Stromal cell of bone marrow (primary cell): ENCODE data around the gene EGFR.

Source experiments
- DNase-seq: peaks from one replicate; pipeline ENCODE4 v3.0.0-alpha.2; 2012; ENCODE audit warnings: low read depth

Gene EGFR

DNA sequence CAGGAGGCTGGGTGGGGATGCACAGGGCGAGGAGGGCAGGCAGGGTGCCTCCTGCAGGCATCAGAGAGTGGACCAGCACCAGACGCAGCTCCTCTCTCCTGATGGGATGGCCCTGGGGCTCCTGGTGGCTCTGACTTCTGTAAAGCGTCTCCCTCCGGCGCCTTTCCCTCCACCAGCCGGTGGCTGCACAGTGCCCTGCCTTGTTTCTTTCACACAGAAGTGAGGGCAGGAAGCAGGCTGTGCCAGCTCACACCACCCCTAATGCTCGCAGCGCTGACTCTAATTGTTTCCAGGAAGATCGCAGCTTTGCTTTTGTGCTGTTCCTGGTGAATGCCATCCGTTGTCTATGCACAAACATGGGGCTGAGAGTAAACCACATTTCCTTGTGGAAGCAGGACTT, 194.0 kb downstream of the EGFR start:
- DNase-seq, result no peak

DNA sequence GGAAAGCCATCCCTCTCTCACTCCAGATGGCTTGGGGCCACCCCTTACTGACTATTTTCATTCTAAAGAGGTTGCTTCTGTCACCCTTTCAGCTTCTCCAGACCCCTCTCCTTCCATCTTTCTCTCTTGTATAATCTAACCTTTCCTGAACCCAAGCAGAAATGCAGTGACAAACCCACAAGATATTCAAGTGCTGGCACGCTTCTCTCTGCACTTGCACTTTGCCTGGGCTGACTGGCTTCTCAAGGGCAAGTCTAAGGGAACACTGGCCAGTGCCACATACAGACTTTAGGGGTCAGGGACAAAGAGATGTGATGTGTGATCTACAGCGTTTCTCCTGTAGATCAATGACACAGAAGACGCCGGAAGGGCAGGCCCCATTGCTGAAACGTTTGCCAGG, 195.9 kb downstream of the EGFR start:
- DNase-seq, result no peak

DNA sequence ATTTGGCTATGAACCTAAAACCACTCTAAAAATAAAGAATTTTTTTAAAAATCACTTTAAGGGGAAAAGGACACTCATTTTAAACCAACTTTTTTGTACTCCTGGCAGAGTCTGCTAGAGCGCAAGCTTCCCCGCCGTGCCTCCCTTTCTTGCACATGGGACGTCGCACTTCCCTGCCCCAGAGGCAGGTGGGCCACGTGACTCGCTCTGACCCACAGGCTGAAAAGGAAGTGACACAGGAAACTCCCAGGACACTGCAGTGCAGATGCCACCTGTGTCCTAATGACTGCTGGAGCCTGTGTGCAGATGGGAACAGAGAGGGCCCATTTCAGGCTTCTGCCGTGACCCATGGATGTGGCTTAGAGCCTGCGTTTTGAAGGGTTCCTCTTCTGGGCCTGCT, 204.2 kb downstream of the EGFR start:
- no peak for DNase-seq

DNA sequence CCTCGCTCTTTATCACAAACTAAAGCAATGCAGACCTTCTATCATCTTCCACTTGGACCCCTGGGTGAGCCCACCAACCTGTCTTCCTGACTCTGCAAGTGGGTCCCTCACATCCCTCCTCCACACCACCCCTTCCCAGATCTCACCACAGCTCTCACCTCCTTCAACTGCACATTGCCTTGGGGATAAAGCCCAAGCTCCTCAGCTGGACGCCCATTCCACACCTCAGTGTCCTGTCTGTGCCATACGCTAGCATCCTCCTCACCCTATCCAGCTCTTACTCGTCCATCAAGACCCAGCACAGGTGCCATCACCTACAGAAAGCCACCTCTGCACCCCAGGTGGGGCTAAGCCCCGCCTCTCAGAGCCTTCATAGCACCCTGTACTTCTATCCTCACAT, 205.3 kb downstream of the EGFR start:
- no peak for DNase-seq

DNA sequence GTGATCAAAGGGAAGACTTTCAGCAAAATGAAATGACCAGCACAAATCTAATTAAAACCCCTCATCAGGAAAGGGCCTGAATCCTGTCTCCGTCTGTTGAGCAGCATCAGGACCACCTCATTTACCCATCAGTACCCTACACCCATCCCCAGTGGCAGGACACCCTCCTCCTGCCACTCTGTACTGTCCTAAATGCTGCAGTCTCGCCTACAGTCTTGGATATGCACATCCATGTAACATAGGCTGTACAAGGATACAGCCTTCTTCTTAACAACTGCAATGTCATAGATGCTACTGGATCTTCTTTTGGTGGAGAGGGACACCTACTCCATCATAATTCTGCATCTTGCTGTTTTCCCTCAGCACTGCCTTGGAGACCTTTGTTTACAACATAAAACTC, 206.0 kb downstream of the EGFR start:
- DNase-seq, result no peak

DNA sequence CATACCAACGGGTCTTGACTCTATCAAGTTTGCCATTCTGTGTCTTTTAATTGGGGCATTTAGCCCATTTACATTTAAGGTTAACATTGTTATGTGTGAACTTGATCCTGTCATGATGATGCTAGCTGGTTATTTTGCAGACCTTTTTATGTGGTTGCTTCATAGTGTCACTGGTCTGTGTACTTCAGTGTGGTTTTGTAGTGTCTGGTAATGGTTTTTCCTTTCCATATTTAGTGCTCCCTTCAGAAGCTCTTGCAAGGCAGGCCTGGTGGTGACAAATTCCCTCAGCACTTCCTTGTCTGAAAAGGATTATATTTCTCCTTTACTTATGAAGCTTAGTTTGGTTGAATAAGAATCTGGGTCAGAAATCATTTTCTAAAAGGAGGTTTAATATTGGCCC, 211.2 kb downstream of the EGFR start:
- no peak for DNase-seq

DNA sequence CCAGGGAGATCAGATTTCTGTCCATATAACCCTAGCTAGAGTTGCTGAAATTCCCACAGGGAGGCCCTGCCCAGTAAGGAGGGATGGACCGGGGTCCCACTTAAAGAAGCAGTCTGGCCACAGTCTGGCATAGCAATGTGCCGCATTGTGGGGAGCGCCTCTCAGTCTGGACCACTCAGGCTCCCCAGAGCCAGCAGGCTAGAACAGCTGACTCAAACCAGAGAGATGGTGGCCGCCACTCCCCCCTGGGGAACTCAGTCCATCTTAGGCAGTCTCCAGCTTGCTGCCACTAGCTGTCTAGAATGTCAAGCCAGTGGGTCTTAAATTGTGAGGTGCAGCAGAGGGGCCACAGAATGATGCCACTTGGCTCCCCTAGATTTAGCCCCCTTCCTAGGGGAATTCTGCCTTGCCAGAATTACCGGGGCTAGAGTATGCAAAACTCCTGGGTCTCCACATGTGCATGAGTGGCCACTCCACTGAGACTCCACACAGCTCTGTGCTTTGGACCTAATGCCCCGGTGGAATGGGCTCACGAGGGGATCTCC, 213.0 kb downstream of the EGFR start:
- no peak for DNase-seq

DNA sequence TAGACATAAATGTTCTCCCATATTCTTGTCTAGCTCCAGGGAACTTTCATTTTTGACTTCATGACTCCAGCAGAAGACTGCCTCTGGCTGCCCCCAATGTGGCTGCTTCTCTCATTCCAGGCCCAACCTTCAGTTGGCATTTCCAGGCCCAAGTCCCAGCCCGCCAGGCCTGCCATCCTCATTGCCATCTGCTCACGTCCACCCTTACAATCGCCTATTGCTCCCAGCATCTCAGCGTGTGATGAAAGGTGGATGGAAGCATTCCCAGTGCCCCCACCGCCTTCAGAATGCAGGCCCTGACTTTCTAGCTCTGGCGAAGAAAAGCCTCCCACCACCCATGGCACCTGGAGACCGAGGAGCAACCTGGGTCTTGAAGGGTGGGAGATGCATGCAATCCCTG, 214.2 kb downstream of the EGFR start:
- no peak for DNase-seq

DNA sequence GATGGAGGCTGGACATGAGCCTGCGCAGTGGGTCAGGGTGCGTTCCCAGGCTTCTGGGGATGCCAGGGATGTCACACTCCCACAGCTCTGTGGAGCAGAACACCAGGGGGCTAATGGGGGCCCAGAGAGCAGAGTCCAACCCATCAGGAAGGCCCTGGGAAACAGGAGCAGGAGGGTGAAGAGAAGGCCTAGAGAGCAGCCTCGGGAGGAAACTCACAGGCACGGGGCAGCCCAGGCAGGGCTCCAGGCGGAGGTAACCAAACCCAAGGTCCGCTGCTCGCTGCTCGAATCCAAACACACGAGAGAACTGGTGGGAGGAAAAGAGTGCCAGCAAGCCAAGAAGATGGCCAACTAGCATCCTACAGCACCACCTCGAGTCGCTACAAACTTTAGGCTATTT, 215.6 kb downstream of the EGFR start:
- no peak for DNase-seq

DNA sequence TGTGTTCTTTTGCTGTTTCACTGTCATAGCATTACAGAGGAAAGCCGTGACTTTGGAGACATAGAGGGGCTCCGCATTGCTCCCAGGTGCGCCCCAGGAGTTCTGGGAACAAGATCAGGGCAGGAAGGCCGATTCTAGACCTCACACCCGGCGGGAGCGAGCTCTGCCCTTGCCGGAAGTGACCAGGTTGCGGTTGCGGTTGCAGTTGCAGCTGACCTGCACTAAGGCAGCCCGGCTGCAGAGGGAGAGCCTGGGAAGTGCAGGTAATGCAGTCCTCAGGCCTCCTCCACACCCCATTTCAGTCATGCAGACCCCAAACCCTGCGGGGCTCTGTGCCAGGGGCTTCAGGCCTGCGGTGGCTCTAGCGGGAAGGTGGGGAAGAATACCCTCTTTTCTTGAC, 216.3 kb downstream of the EGFR start:
- DNase-seq, result no peak

DNA sequence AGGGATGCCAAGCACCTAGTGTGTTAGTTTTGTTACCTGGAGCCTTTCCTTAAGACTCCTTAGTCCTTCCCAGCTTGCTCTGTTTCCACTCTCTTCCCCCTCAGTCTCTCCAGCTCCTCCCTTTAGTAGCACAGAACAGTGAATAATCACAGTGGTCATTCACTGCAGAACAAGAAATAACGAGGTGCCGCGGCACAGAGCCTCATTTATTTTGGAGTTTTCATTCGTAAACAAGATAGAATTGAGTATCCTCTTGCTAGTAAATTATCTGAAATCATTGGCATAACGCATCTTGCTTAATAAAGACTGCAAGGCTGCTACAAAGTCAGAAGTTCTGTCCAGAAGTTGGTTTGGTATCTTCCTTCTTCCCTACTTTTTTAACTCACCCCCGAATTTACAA, 217.0 kb downstream of the EGFR start:
- DNase-seq, result no peak

DNA sequence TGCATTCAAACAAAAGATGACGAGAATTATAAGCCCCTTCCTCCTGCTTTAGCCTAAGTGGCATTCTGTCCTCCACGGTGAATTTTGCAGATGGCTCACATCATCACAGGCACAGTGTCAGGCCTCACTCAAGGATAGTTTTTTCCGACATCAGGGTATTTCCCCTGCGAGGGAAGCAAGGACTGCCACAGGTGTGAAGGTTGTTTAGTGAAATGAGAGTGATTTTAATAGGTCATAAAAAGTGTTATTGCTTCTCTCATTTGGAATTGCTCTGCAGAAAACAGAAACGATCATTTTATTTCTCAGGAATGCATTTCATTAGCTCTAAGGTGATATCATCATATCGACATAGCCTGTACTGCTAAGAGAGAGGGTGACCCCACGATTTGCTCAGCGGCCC, 217.7 kb downstream of the EGFR start:
- no peak for DNase-seq

DNA sequence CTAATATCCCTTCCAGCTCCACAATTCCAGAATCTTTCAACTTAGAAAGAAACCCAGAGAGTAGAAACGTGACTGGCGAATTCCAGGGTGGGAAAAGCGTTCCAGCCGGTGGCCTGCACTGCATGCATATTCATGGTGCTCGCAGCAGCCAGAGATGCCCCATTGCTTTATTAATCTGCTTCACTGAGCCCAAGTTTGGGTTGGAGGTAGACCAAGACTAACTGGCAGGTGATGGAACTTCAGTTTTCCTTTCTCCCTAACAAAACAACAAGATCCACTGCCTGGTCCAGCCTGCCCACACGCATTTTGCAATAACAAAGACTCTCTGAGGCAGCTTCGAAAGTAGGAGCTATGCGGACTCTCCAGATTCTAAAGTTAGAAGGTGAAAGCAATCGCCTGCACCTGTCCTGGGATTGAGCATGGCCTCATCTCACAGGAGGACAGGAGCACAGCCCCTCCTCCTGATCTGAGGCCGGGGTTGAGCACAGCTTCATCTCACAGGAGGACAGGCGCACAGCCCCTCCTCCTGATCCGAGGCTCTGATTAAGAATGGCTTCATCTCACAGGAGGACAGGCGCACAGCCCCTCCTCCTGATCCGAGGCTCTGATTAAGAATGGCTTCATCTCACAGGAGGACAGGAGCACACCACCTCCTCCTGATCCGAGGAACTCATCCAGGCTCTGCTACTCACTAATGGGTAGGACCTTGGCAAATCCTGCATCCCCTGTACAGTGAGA, 218.5 kb downstream of the EGFR start:
- no peak for DNase-seq

DNA sequence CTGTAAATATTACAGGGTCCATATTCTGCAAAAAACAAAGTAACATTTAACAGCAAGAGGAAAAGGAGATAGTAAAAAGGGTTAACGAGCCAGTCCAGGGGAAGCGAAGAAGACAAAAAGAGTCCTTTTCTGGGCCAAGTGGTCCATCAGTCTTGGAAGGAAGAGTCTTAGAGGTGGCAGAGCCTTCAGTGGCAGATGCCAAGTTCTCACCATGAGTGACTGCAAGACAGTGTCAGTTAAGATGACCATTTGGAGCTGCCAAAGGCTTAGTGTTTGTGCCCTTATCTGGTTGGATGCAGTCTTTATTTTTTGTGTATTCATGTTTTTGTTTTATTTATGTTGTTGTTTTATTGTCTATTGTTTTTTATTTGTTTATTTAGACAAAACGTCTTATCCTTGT, 220.6 kb downstream of the EGFR start:
- DNase-seq, result no peak

DNA sequence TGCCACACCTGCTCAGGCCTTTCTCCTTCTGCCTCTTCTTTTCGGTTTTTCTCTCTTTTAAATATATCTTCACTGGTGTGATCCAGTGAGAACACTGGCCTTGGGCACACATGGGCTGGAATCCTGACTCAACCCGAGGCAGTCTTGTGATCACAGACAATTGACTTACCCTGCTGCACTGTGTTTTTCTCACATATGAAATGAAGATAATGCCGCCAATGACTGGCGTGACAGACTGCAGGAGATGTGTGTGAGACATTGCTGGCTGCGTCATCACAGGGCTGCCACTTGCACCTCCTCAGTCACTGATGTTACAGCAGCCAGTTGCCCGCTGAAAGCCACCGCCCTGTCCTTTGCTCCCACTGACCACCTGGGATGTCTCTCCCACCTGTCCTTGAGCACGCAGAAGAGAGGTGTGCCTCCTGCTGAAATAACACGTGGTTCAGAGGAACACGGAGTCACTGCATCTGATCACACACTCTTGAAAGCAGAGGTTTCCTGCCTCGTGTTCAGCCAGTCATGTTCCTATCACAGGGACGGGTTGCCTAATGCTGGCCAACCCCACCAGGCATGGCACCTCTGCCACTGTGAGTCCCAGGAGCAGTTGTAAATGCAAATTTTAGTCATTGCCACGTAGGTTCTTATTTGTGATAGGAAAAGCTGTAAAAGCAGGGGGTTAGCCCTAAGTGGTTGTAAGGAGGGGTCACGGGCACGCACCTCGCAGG, 221.8 kb downstream of the EGFR start:
- DNase-seq, result no peak

DNA sequence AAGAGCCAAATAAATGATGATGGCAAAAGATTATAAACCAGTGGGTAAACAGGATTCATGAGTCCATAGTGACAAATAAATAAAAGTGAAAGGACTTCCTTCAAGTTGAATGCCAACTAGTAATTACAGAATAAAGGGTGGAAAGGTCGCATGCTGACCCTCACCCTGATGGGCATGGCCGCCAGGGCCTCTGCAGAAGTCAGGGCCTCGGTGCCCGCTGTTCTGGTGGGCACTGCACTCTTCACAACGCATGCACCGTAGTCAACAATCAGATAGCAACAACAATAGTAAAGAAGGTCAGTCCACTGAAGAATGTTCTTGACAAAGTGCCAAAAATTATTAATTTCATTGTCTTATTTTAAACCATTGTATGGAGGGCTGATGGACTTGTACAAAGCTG, 223.1 kb downstream of the EGFR start:
- no peak for DNase-seq

DNA sequence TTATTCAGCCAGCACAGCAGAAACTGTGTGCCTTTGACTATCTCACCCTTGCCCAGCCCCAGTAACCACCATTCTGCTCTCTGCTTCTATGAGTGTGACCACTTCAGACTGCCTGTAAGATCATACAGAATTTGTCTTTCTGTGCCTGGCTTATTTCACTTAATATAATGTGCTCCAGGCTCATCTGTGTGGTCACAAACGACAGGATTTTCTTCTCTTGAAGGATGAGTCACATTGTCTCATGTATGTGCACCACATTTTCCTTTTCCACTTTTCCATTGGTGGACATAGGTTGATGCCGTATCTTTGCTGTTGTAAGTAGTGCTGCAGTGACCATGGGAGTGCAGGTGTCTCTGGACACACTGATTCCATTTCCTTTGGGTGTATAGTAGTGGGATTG, 223.8 kb downstream of the EGFR start:
- DNase-seq, result no peak

DNA sequence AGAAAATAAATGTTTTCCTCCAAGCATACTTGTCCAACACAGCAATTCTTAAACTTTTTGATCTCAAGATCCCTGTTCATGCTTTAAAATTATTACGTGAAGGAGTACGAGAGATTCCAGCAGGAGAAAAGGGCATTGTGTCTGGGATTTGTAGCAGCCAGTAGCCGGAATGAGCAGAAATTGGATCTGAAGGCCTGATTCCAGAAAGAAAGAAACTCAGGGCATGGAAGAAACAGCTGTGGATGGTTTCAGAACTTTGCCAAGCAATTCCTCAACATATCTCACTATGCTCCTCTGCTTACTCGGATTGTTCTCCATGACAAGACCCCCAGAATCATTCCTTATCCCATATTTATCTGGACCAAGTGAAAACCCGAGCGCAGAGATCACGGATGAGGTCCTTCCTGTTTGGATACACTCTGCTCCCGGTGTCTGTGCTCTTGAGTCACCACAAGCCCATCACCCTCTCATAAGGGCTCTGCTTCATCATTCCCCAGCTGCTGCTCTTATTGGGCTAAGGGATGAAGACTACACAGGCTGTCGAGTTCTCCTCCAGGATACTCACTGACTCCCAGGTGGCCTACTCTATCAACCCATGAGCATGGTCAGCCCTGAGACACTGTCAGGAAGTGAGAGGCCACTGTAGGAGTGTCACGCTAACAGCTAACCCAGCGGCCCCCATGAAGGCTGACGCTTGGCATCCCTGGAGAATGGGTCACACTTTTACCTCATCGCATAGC, 225.4 kb downstream of the EGFR start:
- no peak for DNase-seq

DNA sequence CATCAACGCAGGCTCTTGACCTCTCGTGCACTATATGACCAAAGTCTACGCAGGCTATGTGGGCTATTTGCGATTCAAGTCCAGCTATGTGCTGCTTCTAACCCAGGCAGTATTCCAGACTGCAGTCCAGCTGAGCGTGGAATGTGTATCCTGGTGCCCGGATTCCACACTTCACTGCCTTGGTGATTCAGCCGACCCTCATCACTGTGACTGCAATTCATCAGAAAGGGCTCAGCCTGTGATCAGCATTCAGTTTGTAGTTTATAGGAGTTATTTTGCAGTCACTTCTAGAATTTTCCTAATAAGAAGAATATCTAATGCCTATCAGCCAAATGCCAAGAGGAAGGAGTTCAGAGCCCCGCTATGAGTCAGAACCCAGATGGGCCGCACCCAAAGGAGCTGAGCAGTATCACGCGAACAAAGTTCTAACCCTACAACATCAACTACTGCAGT, 226.5 kb downstream of the EGFR start:
- DNase-seq, result peak; percentile 45

DNA sequence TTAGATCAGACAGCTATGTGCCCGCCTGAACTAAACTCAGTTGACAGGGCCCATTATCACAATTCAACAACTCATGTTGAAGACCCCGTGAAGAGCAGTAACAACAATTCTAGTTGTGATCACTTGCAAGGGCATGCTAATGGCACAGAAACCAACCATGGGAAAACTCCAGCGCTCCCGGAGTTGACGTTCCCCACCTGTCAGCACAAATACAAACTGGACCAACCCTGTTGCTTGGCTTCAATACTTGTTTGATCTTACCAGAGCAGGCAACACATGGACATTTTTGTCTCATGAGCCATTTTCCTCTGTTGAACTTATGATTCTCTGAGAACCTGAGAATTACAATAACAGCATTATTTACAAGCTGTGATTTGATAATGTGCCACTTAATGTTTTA, 227.4 kb downstream of the EGFR start:
- no peak for DNase-seq

DNA sequence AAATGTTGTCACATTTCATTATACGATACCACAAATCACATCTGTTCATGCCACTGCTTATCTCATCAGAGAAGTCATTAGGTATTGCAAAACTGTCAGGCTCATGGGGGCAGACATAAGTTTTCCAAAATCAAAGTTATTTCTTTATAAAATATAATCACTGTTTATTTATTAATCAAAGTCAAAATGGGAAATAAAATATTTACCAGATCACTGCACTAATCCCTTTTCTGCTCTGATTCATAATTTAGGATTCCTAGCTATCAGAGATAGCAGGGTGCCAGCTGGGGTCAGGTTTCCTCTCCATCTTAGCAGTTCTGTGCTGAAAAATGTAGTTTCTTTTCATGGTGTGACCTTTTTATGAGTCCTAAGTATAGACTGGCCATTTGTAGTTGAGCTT, 228.6 kb downstream of the EGFR start:
- DNase-seq, result no peak

DNA sequence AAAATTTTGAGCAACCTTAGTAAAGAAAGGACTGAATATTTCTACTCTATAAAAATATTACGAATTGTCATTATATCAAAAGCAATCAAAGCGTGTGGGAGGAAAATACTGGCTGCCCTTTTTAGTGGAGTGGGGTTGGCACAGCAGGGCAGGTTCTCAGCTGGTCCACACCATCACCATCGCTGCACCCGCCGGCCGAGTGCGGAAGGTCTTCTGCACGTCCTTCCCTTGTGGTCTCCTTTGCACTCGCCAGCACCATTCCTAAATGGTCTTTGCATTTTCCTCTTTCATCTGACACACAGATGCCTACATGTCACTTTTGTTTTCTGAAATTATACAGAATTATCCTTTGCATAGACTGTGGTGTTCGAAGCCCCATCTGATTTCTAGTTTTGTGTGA, 229.7 kb downstream of the EGFR start:
- DNase-seq, result no peak

DNA sequence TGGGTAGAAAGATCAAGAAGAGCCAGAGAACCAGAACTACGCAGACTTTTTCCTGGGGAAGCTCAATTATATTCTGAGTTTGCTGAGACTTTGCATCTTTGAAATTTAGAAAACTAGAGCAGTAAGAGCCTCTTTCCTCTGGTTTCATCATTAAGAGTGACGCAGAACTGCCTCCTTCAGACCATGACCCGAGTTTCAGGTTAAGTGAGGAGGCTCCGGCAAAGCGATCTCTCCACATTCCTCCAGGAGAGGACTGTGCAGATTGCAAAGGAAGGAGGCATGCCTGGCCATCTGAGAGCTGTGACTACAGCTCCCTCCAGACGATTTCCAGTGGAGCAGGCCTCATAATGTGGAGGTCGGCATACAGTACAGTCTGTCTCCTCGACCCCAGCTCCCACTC, 230.5 kb downstream of the EGFR start:
- no peak for DNase-seq
